Esophagus muscularis mucosa (tissue), 4 donors: Measurements from ENCODE around the gene ZBED4. TPM values are rescaled to one million over a fixed set of nuclear protein-coding genes. Genes with fewer than 3 reads are reported as not detected.
A peak's percentile ranks its signal among the peaks of the same experiment; 100 is the strongest.

ENCODE experiments used
- DNase-seq: peaks from one replicate; pipeline ENCODE4 v3.0.0-alpha.2; 2017; ENCODE audit errors: extremely low spot score
- H3K27ac ChIP-seq, 4 donors: fragments of 200-600 bp; sonication (generic); replicated peaks in 1 of 4; 1 replicate in 3 of 4; 2 replicates in 1 of 4; pipeline ENCODE4 v1.5.1; 2016 to 2019; ENCODE audit warnings: mild to moderate bottlenecking in 1 of 4
- H3K27me3 ChIP-seq, 4 donors: fragments of 200-600 bp; sonication (generic); one replicate each; pipeline versions ENCODE4 v1.5.1 to v1.6.0; 2016 to 2019
- H3K36me3 ChIP-seq, 4 donors: fragments of 200-600 bp; sonication (generic); one replicate each; pipeline ENCODE4 v1.5.1; 2016 to 2019
- H3K4me1 ChIP-seq, 4 donors: fragments of 200-600 bp; sonication (generic); one replicate each; pipeline ENCODE4 v1.5.1; 2016 to 2019
- H3K4me3 ChIP-seq, 4 donors: fragments of 200-600 bp; sonication (generic); 1 replicate in 2 of 4; 2 replicates in 2 of 4; pipeline ENCODE4 v1.5.1; 2016 to 2019; ENCODE audit warnings: mild to moderate bottlenecking in 4 of 4, moderate library complexity in 1 of 4
- H3K9me3 ChIP-seq, 4 donors: fragments of 200-600 bp; sonication (generic); 1 replicate in 3 of 4; 2 replicates in 1 of 4; pipeline ENCODE4 v1.5.1; 2016 to 2019
- EP300 ChIP-seq: sonication (generic); formaldehyde crosslinking; IDR thresholded peaks from one replicate; pipeline ENCODE4 v1.6.1; 2017; ENCODE audit warnings: antibody characterized with exemption
- POLR2A ChIP-seq: fragments of 450-650 bp; IDR thresholded peaks from one replicate; pipeline ENCODE4 v1.6.1; 2017; ENCODE audit warnings: antibody characterized with exemption, moderate library complexity, mild to moderate bottlenecking, low read depth
- POLR2AphosphoS5 ChIP-seq, 2 donors: sonication (generic); formaldehyde crosslinking; IDR thresholded peaks; one replicate each; pipeline ENCODE4 v1.6.1; 2017; ENCODE audit warnings: antibody characterized with exemption in 2 of 2
- WGBS: methylation state at CpG from one replicate; pipeline ENCODE4 v1.1.5; 2018; 5-methylcytosine and 5-hydroxymethylcytosine counted together
- intact Hi-C: fragments of 100-400 bp; cut with DNase I; formaldehyde crosslinking; loops from one replicate; pipeline ENCODE4 v1.15.1; 2023
- total RNA-seq, 4 donors: library from RNA; depleted of rRNA; stranded (reverse); fragments of >200 nt; gene quantifications; one replicate each; pipeline versions ENCODE4 v1.1.0 to v1.2.1, GENCODE V29; 2016
- TF ChIP-seq, protein P1 (sequence below), 3 experiments: fragments of 200-600 bp in 2 of 3; fragments of 450-650 bp in 1 of 3; sonication (generic) in 2 of 3; IDR thresholded peaks; one replicate each; pipeline ENCODE4 v1.5.1; 2017 to 2019; ENCODE audit warnings: antibody characterized with exemption in 3 of 3, mild to moderate bottlenecking in 2 of 3, moderate library complexity in 1 of 3

Gene ZBED4, protein sequence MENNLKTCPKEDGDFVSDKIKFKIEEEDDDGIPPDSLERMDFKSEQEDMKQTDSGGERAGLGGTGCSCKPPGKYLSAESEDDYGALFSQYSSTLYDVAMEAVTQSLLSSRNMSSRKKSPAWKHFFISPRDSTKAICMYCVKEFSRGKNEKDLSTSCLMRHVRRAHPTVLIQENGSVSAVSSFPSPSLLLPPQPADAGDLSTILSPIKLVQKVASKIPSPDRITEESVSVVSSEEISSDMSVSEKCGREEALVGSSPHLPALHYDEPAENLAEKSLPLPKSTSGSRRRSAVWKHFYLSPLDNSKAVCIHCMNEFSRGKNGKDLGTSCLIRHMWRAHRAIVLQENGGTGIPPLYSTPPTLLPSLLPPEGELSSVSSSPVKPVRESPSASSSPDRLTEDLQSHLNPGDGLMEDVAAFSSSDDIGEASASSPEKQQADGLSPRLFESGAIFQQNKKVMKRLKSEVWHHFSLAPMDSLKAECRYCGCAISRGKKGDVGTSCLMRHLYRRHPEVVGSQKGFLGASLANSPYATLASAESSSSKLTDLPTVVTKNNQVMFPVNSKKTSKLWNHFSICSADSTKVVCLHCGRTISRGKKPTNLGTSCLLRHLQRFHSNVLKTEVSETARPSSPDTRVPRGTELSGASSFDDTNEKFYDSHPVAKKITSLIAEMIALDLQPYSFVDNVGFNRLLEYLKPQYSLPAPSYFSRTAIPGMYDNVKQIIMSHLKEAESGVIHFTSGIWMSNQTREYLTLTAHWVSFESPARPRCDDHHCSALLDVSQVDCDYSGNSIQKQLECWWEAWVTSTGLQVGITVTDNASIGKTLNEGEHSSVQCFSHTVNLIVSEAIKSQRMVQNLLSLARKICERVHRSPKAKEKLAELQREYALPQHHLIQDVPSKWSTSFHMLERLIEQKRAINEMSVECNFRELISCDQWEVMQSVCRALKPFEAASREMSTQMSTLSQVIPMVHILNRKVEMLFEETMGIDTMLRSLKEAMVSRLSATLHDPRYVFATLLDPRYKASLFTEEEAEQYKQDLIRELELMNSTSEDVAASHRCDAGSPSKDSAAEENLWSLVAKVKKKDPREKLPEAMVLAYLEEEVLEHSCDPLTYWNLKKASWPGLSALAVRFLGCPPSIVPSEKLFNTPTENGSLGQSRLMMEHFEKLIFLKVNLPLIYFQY
- total RNA-seq = 10 to 100 TPM in 1 of 4 donors, 1 to 10 TPM in 3; 6.6 to 11.1 (median 9.5) TPM

DNA sequence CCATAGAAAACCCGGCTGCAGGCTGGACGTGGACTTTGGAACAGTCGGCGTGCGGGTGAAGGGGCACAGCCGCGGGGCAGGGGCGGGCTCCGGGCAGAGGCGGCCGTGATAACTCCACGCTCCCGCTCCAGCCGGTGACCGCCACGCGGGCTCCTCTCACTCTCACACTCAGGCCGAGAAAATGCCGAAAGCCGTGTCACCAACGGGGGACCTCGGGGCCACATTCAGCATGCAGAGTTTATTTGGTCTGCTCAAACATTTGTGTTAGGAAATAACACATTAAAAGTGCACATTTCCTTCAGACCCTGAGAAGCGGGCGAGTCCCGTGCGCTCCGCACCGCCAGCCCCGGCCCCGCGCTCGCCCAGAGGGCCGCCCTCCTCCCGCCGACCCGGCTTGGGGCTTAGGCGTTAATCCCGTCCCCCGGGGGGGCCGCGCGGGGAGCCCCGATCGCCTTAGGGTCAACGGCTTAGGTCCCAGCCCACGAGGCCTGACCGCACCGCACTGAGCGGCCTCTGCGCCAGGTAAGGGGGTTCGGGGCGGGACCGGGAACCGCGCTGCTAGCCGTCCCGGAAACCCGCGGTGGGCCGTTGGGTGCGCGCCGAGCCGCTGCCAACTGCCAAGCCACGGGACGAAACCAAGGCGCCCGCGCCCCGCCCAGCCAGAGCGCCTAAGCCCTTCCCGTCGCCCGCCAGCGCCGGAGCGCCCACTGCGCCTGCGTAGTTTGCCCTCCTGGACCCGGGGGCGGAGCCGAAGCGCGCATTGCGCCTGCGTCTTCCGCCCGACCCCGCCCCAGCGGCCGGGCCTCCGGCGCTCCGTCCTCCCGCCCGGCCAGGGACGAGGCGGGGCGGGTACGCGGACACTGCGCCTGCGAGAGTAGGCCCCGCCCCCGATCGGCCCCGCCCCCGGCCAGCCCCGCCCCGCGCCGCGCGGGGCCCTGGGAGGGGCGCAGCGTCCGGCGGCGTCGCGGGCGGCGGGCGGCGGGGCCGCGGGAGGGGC is at the start of gene ZBED4:
Gene ZBED4 (plus strand): TSS at position 947 of the 997 bp plus-strand sequence. CDS start 29,819 bp downstream, outside the sequence.
- DNase-seq = peak; percentile 98
- peaks cover 0 to under 1% (median 0%) of the 10 kb centered on the region in 4 donors for H3K36me3 ChIP-seq
- peak within 1 kb of the TSS; percentile 91 to 95 (median 92) for H3K27ac ChIP-seq
- TF ChIP-seq POLR2A = peak; percentile 50
- TF ChIP-seq EP300 = no peak
- TF ChIP-seq, protein P1, sequence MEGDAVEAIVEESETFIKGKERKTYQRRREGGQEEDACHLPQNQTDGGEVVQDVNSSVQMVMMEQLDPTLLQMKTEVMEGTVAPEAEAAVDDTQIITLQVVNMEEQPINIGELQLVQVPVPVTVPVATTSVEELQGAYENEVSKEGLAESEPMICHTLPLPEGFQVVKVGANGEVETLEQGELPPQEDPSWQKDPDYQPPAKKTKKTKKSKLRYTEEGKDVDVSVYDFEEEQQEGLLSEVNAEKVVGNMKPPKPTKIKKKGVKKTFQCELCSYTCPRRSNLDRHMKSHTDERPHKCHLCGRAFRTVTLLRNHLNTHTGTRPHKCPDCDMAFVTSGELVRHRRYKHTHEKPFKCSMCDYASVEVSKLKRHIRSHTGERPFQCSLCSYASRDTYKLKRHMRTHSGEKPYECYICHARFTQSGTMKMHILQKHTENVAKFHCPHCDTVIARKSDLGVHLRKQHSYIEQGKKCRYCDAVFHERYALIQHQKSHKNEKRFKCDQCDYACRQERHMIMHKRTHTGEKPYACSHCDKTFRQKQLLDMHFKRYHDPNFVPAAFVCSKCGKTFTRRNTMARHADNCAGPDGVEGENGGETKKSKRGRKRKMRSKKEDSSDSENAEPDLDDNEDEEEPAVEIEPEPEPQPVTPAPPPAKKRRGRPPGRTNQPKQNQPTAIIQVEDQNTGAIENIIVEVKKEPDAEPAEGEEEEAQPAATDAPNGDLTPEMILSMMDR (IDR thresholded peaks at IDR 0.05) = no peak
- peak; percentile 83 to 89 for TF ChIP-seq POLR2AphosphoS5 (IDR thresholded peaks at IDR 0.05)
- H3K4me1 ChIP-seq = peaks cover 37 to 52% (median 51%) of the 10 kb centered on the region in 4 donors
- peak within 1 kb of the TSS; percentile 81 to 84 (median 84) for H3K4me3 ChIP-seq
- intact Hi-C loops = loop anchor here (2.0 kb wide), 2 partner anchors 26 to 64 kb away; partner anchors contain the start of gene BRD1
- 0% methylated on average over 10 of the region's 127 CpGs for WGBS
- no peaks in the 10 kb centered on the region for H3K9me3 ChIP-seq
- peaks cover 13 to 27% (median 24%) of the 10 kb centered on the region in 4 donors for H3K27me3 ChIP-seq

DNA sequence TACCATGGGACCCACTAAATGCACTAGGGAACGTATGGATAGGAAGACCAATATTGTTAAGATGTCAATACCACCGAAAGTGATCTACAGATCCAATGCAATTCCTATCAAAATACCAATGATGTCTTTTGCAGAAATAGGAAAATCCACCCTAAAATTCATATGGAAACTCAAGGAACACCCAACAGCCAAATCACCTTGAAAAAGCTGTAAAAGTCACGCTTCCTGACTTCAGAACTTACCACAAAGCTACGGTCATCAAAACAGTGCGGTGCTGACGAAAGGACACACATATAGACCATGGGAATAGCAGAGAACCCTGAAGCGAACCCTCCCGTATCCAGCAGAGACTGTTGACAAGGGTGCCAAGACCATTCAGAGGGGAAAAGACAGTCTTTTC is 46.5 kb upstream of the ZBED4 start:
- H3K4me3 ChIP-seq = no peak overlapping the region
- H3K27ac ChIP-seq = no peak overlapping the region
- peaks cover 16 to 29% (median 23%) of the 10 kb centered on the region in 4 donors for H3K36me3 ChIP-seq
- H3K27me3 ChIP-seq = no peaks in the 10 kb centered on the region
- no peak for DNase-seq
- intact Hi-C loops = no loop called here
- TF ChIP-seq EP300 = no peak
- H3K9me3 ChIP-seq = no peaks in the 10 kb centered on the region
- peaks cover 14 to 68% (median 65%) of the 10 kb centered on the region in 4 donors for H3K4me1 ChIP-seq
- 97% methylated on average over 8 of the region's 8 CpGs for WGBS

DNA sequence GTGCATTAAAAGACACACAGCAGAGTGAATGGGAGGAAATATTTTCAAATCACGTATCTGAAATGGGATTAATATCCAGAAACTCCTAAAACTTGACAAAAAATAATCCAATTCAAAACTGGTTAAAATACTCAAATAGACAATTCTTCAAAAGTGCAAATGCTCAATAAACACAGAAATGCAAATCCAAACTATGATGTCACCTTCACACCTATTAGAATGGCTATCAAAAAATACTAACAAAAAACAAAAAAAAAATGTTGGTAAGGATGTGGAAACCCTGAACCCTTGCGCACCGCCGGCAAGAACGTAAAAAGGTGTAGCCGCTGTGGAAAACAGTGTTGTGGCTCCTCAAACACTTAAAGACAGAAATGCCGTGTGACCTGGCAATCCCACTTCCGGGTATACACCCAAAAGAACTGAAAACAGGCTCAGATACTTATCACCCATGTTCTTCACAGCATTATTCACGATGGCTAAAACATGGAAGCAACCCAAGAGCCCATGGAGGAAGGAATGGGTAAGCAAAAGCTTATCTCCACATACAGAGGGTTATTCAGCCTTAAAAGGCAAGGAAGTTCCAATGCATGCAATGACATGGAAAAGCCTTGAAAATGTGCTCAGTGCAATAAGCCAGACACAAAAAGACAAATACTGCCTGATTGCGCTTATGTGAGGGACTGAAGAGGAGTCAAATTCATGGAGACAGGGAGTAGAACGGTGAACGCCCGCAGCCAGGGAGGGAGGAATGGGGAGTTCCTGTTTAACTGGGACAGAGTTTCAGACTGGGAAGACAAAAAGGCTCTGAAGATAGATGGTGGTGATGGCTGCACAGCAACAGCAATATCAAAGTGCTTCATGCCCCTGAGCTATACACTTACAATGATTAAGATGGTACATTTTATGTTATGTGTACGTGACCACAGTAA is 45.6 kb upstream of the ZBED4 start:
- no peak overlapping the region for H3K27ac ChIP-seq
- no peak overlapping the region for H3K4me3 ChIP-seq
- TF ChIP-seq POLR2AphosphoS5 (IDR thresholded peaks at IDR 0.05) = no peak
- TF ChIP-seq, protein P1 (IDR thresholded peaks at IDR 0.05) = no peak
- peaks cover 11 to 25% (median 18%) of the 10 kb centered on the region in 4 donors for H3K36me3 ChIP-seq
- WGBS = 69% methylated on average over 14 of the region's 14 CpGs
- no peaks in the 10 kb centered on the region for H3K27me3 ChIP-seq
- H3K4me1 ChIP-seq = peaks cover 22 to 77% (median 72%) of the 10 kb centered on the region in 4 donors
- no peaks in the 10 kb centered on the region for H3K9me3 ChIP-seq
- intact Hi-C loops = no loop called here
- DNase-seq = no peak

DNA sequence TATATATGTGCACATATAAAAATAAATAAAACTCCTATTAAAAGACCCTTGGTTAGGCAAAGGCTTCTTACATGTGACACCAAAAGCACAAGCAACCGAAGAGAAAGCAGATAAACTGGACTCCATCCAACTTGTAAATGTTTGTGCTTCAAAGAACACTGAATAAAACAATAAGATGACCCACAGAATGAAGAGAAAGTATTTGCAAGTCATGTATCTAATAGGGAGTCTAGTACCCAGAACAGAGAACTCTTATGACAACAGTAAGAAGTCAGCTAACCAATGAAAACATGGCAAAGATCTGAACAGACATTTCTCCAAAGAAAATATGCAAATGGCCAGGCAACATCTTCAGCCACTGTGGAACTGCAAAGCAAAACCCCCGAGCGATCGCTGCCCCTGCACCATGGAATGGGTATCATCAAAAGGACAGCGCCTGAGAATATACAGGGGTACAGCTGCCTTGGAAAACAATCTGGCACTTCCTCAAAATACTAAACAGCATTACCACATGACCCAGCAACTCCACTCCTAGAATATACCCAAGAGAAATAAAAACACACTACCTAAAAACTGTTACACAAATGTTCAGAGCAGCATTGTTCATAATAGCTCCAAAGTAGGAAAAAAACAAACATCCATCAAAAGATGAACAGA is 43.2 kb upstream of the ZBED4 start:
- TF ChIP-seq EP300 (no peak), POLR2AphosphoS5 (IDR thresholded peaks at IDR 0.05) (no peak), POLR2A (no peak)
- TF ChIP-seq, protein P1 (IDR thresholded peaks at IDR 0.05) = no peak
- intact Hi-C loops = no loop called here
- Histone ChIP-seq H3K4me1 (peaks cover 40 to 91% (median 80%) of the 10 kb centered on the region in 4 donors), H3K9me3 (no peaks in the 10 kb centered on the region), H3K27me3 (no peaks in the 10 kb centered on the region), H3K36me3 (peaks cover 0 to 19% (median 6%) of the 10 kb centered on the region in 4 donors), H3K27ac (peak overlapping the region in 1 of 4 donors; percentile 12), H3K4me3 (no peak overlapping the region)
- no peak for DNase-seq
- WGBS = 72% methylated on average over 5 of the region's 5 CpGs
